Measurements from ENCODE around the gene DDB1. TPM values are rescaled to one million over a fixed set of nuclear protein-coding genes. Genes with fewer than 3 reads are reported as not detected.

The DDB1 gene
- polyA plus RNA-seq, 1 donor from 2014 or later, result 203 TPM

DNA sequence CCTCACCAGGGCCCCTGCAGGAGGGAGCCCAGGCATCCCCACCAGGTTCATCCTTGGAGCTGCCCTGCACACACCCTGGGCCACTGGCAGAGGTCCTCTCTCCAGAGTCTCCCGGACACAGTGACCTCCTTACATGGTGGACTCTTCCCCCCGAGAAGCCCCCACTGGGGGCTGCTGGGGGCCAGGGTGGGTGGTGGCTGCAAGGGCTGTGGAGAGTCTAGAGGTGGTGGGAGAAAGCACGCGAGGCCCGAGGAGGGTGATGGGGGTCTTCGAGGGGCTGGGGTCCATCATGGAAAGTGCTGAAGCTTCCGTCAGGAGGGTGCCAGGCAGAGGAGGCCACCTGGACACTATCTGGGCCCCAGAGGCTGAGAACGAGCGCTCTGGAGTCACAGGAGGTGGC lies 74.4 kb downstream of the DDB1 start:
- H3K36me3 ChIP-seq (ENCODE audit: insufficient read depth, low read length), result no peaks in the 10 kb centered on the region
- H3K27ac ChIP-seq (ENCODE audit: low read length), result no peak overlapping the region
- no peak for TF ChIP-seq POLR2AphosphoS5 (IDR thresholded peaks at IDR 0.05)
- no peak for TF ChIP-seq REST (IDR thresholded peaks at IDR 0.05; ENCODE audit: borderline replicate concordance)
- no peak for TF ChIP-seq EP300 (conservative IDR thresholded peaks at IDR 0.05; ENCODE audit: poor library complexity, severe bottlenecking)
- no peak for TF ChIP-seq MXI1 (conservative IDR thresholded peaks at IDR 0.05; ENCODE audit: poor library complexity, severe bottlenecking)
- TF ChIP-seq TAF1 (IDR thresholded peaks at IDR 0.05; ENCODE audit: low read depth), result no peak
- no peak for TF ChIP-seq SMC3 (conservative IDR thresholded peaks at IDR 0.05; ENCODE audit: poor library complexity)
- no peak overlapping the region for H3K4me2 ChIP-seq (ENCODE audit: low read length)
- no peak overlapping the region for H2AFZ ChIP-seq (ENCODE audit: low read depth, low read length)
- H3K9me3 ChIP-seq (ENCODE audit: low read length), result no peaks in the 10 kb centered on the region
- H3K9ac ChIP-seq (ENCODE audit: low read length), result no peak overlapping the region
- H3K4me3 ChIP-seq (ENCODE audit: low read length), result no peak overlapping the region
- no peaks in the 10 kb centered on the region for H3F3A ChIP-seq (ENCODE audit: insufficient read depth, low read length, poor library complexity, severe bottlenecking)
- H3K9me2 ChIP-seq (ENCODE audit: insufficient read depth, low read length), result no peaks in the 10 kb centered on the region
- no peaks in the 10 kb centered on the region for H3K27me3 ChIP-seq (ENCODE audit: insufficient read depth, low read depth, low read length)
- H3K79me2 ChIP-seq (replicated peaks; ENCODE audit: insufficient read depth, low read length), result no peaks in the 10 kb centered on the region
- H4K20me1 ChIP-seq (ENCODE audit: insufficient read depth), result no peaks in the 10 kb centered on the region

DNA sequence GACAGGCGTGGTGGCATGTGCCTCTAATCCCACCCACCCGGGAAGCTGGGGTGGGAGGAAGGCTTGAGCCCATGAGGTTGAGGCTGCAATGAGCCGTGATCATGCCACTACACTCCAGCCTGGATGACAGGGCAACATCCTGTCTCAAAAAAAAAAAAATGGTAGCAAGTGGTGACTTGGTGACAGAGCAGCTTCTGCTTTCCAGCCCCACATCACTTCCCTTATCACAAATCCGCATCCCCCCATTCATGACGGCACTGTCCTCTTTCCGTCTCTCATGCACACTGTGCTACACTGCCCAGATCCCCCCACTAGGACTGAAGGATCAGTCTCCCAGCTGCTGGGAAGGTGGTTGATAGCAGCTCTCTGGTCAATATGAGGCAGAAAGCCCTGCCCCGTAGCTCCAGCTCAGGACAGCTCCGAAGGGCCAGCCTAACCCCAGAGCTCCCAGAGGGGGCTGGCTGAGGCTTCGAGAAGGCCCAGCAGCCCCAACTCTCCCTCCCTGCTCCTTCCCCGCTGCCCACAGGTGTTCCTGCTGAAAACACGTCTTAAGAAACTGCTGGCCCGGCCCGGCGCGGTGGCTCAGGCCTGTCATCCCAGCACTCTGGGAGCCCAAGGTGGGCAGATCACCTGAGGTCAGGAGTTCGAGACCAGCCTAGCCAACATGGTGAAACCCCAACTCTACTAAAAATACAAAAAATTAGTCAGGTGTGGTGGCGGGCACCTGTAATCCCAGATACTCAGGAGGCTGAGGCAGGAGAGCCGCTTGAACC lies 76.0 kb downstream of the DDB1 start:
- Histone ChIP-seq H3K4me3 (ENCODE audit: low read length) (no peak overlapping the region), H3K9me2 (ENCODE audit: insufficient read depth, low read length) (no peaks in the 10 kb centered on the region), H3K36me3 (ENCODE audit: insufficient read depth, low read length) (no peaks in the 10 kb centered on the region), H3K9me3 (ENCODE audit: low read length) (no peaks in the 10 kb centered on the region), H3K79me2 (replicated peaks; ENCODE audit: insufficient read depth, low read length) (no peaks in the 10 kb centered on the region), H2AFZ (ENCODE audit: low read depth, low read length) (no peak overlapping the region), H3F3A (ENCODE audit: insufficient read depth, low read length, poor library complexity, severe bottlenecking) (no peaks in the 10 kb centered on the region), H3K27ac (ENCODE audit: low read length) (no peak overlapping the region), H3K27me3 (ENCODE audit: insufficient read depth, low read depth, low read length) (no peaks in the 10 kb centered on the region), H4K20me1 (ENCODE audit: insufficient read depth) (no peaks in the 10 kb centered on the region), H3K9ac (ENCODE audit: low read length) (no peak overlapping the region), H3K4me2 (ENCODE audit: low read length) (no peak overlapping the region)
- TF ChIP-seq REST (IDR thresholded peaks at IDR 0.05; ENCODE audit: borderline replicate concordance), result no peak
- TF ChIP-seq SMC3 (conservative IDR thresholded peaks at IDR 0.05; ENCODE audit: poor library complexity), result no peak
- TF ChIP-seq RAD21 (conservative IDR thresholded peaks at IDR 0.05), result no peak
- no peak for TF ChIP-seq TAF1 (IDR thresholded peaks at IDR 0.05; ENCODE audit: low read depth)
- TF ChIP-seq POLR2AphosphoS5 (IDR thresholded peaks at IDR 0.05), result no peak
- TF ChIP-seq CTCF (IDR thresholded peaks at IDR 0.05; ENCODE audit: poor library complexity, severe bottlenecking), result no peak
- no peak for TF ChIP-seq MXI1 (conservative IDR thresholded peaks at IDR 0.05; ENCODE audit: poor library complexity, severe bottlenecking)
- TF ChIP-seq EZH2 (IDR thresholded peaks at IDR 0.05; ENCODE audit: borderline replicate concordance, insufficient read depth, low read length, poor library complexity, severe bottlenecking), result no peak
- no peak for TF ChIP-seq EP300 (conservative IDR thresholded peaks at IDR 0.05; ENCODE audit: poor library complexity, severe bottlenecking)

All from neural cell (in vitro differentiated cells).